ENCODE results near the gene ATE1. TPM values are rescaled to one million over a fixed set of nuclear protein-coding genes. Genes with fewer than 3 reads are reported as not detected.

The ATE1 gene
- total and polyA plus RNA-seq, 2 donors (not counting 3 experiments of a cell fraction or from before 2014, with no cell fraction given), result 8.7 to 27.1 TPM

GRCh38 chr10:121845044-121845784 lies 82.6 kb downstream of the ATE1 start:
- Histone ChIP-seq H3K27ac (ENCODE audit: insufficient read depth, low read depth, low read length) (no peak overlapping the region), H3K9ac (replicated peaks; ENCODE audit: extremely low read depth, insufficient read depth, low read length) (no peak overlapping the region), H3K79me2 (ENCODE audit: control insufficient read depth, insufficient read depth, low read length) (no peaks in the 10 kb centered on the region), H2AFZ (ENCODE audit: low read depth, low read length) (no peak overlapping the region), H3K9me1 (replicated peaks; ENCODE audit: control insufficient read depth, extremely low read depth, insufficient read depth, low read length) (no peaks in the 10 kb centered on the region), H3K4me1 (ENCODE audit: control insufficient read depth, extremely low read depth, insufficient read depth, low read length) (no peaks in the 10 kb centered on the region), H3K36me3 (ENCODE audit: control insufficient read depth in 2 of 2, extremely low read depth in 1 of 2, insufficient read depth in 2 of 2, low read length in 2 of 2) (no peaks in the 10 kb centered on the region), H3K4me3 (replicated peaks in 1 of 3; ENCODE audit: insufficient read depth in 1 of 3, low read depth in 1 of 3, low read length in 3 of 3) (no peak overlapping the region), H3K9me3 (replicated peaks; ENCODE audit: control insufficient read depth, insufficient read depth, low read length) (no peaks in the 10 kb centered on the region), H3K4me2 (ENCODE audit: insufficient read depth, low read length) (no peak overlapping the region), H3K27me3 (ENCODE audit: control insufficient read depth in 2 of 2, insufficient read depth in 2 of 2, low read length in 2 of 2) (no peaks in the 10 kb centered on the region), H4K20me1 (replicated peaks; ENCODE audit: control insufficient read depth, extremely low read depth, insufficient read depth, low read length) (no peaks in the 10 kb centered on the region)
- intact Hi-C loops (cut with micrococcal nuclease) (no loop called here), dilution Hi-C loops (cut with MboI; ENCODE audit: extremely low pct_ligation_motif_present, low sequenced_read_pairs) (no loop called here)
- POLR2A ChIA-PET, result no interaction called here
- DNase-seq (ENCODE audit: low read depth, low spot score) (no peak), FAIRE-seq (no peak)
- no TSS peak for BruUV-seq (replicated peaks)
- TF ChIP-seq MYC (IDR thresholded peaks at IDR 0.05; ENCODE audit: low read depth, low read length) (no peak), GATA2 (IDR thresholded peaks at IDR 0.05; ENCODE audit: insufficient read depth, insufficient read length, low read depth, low read length) (no peak), POLR2A (IDR thresholded peaks at IDR 0.05; ENCODE audit: low read depth, low read length) (no peak), FOS (IDR thresholded peaks at IDR 0.05; ENCODE audit: borderline replicate concordance, insufficient read depth, low read length) (no peak), POLR2AphosphoS5 (IDR thresholded peaks at IDR 0.05; ENCODE audit: insufficient read depth, low read depth, low read length) (no peak), JUN (IDR thresholded peaks at IDR 0.05; ENCODE audit: borderline replicate concordance, insufficient read depth, insufficient read length, low read depth) (no peak)
- TF ChIP-seq, protein P1, sequence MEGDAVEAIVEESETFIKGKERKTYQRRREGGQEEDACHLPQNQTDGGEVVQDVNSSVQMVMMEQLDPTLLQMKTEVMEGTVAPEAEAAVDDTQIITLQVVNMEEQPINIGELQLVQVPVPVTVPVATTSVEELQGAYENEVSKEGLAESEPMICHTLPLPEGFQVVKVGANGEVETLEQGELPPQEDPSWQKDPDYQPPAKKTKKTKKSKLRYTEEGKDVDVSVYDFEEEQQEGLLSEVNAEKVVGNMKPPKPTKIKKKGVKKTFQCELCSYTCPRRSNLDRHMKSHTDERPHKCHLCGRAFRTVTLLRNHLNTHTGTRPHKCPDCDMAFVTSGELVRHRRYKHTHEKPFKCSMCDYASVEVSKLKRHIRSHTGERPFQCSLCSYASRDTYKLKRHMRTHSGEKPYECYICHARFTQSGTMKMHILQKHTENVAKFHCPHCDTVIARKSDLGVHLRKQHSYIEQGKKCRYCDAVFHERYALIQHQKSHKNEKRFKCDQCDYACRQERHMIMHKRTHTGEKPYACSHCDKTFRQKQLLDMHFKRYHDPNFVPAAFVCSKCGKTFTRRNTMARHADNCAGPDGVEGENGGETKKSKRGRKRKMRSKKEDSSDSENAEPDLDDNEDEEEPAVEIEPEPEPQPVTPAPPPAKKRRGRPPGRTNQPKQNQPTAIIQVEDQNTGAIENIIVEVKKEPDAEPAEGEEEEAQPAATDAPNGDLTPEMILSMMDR (IDR thresholded peaks at IDR 0.05; ENCODE audit: extremely low read depth in 1 of 2, insufficient read depth in 1 of 2, low read depth in 1 of 2, low read length in 2 of 2), result no peak
- TF ChIP-seq, protein P2, sequence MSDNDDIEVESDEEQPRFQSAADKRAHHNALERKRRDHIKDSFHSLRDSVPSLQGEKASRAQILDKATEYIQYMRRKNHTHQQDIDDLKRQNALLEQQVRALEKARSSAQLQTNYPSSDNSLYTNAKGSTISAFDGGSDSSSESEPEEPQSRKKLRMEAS (IDR thresholded peaks at IDR 0.05; ENCODE audit: insufficient read depth, insufficient read length), result no peak
- CTCF ChIA-PET, result no interaction called here
